Muscle of back (tissue), 11 donors: ENCODE measurements around the gene ZNF30. TPM values are rescaled to one million over a fixed set of nuclear protein-coding genes. Genes with fewer than 3 reads are reported as not detected.
"Not testable (repeated sequence)": the region's sequence is repeated elsewhere in the genome, so short reads cannot be mapped to it uniquely, and the experiment has no call there.

Experiments
- DNase-seq, 3 donors: peaks; one replicate each; pipeline versions ENCODE4 v3.0.0 to v3.0.0-alpha.2; 2013
- polyA plus RNA-seq, 10 donors: library from polyadenylated mRNA; unstranded; fragments of 120-200 nt; gene quantifications; one replicate each; pipeline ENCODE4 v1.2.1, GENCODE V29; 2013; ENCODE audit not compliant: insufficient read length in 10 of 10

Gene ZNF30
- polyA plus RNA-seq, 10 donors, result 2.7 to 5.7 (median 4.2) TPM

- peak; percentile 22 to 81 (median 72) for DNase-seq
Measured at GRCh38 chr19:34985249-34986022, 58.7 kb downstream of the ZNF30 start.

- no peak for DNase-seq
Measured at GRCh38 chr19:34988119-34988518, 61.4 kb downstream of the ZNF30 start.

GRCh38 chr19:34989298-34989697 is 62.6 kb downstream of the ZNF30 start:
- DNase-seq, result no peak

- DNase-seq, result no peak
Measured at GRCh38 chr19:34990578-34991192, 64.0 kb downstream of the ZNF30 start.

- DNase-seq, result no peak
Measured at GRCh38 chr19:34991542-34992333, 65.0 kb downstream of the ZNF30 start.

GRCh38 chr19:34992582-34992981 is 65.9 kb downstream of the ZNF30 start:
- not testable (repeated sequence) for DNase-seq

- no peak for DNase-seq
Measured at GRCh38 chr19:34994286-34994642, 67.6 kb downstream of the ZNF30 start.

Other genes starting within 250 kb of the ZNF30 start
- gene SCGB2B2, start 249.7 kb upstream of the ZNF30 start, polyA plus RNA-seq, result 1 to 10 TPM in 1 of 10 donors, under 1 TPM in 9; 0.07 to 1.2 (median 0.38) TPM
- gene ZNF302, start 249.2 kb upstream of the ZNF30 start, polyA plus RNA-seq, result 10 to 100 TPM; 42.3 to 71.8 (median 53.2) TPM
- gene ZNF181, start 192.7 kb upstream of the ZNF30 start, polyA plus RNA-seq, result 10 to 100 TPM; 12.4 to 16.7 (median 14.9) TPM
- 1 to 10 TPM; 5.0 to 8.5 (median 5.9) TPM for gene ZNF599, start 153.7 kb upstream of the ZNF30 start, polyA plus RNA-seq
- 1 to 10 TPM; 1.9 to 4.9 (median 3.0) TPM for gene ZNF792, start 37.3 kb downstream of the ZNF30 start, polyA plus RNA-seq
- 10 to 100 TPM; 33.1 to 46.6 (median 37.1) TPM for gene GRAMD1A, start 73.4 kb downstream of the ZNF30 start, polyA plus RNA-seq
- gene SCN1B, start 103.6 kb downstream of the ZNF30 start, polyA plus RNA-seq, result 1 to 10 TPM; 1.9 to 7.8 (median 4.5) TPM
- gene HPN, start 114.8 kb downstream of the ZNF30 start, polyA plus RNA-seq, result under 1 TPM in 8 of 10 donors, not detected in 2; 0.09 to 0.91 (median 0.41) TPM
- gene FXYD3, start 188.9 kb downstream of the ZNF30 start, polyA plus RNA-seq, result 10 to 100 TPM in 2 of 10 donors, 1 to 10 TPM in 1, under 1 TPM in 3, not detected in 4; 0.34 to 12.8 (median 0.80) TPM
- gene LGI4, start 208.2 kb downstream of the ZNF30 start, polyA plus RNA-seq, result 10 to 100 TPM in 8 of 10 donors, 1 to 10 TPM in 2; 9.1 to 15.8 (median 11.1) TPM
- gene FXYD1, start 211.9 kb downstream of the ZNF30 start, polyA plus RNA-seq, result 100 to 1,000 TPM; 138 to 257 (median 215) TPM
- 1 to 10 TPM in 4 of 10 donors, under 1 TPM in 6; 0.42 to 2.4 (median 0.89) TPM for gene FXYD7, start 216.4 kb downstream of the ZNF30 start, polyA plus RNA-seq
- 10 to 100 TPM; 16.8 to 41.1 (median 22.9) TPM for gene FXYD5, start 227.8 kb downstream of the ZNF30 start, polyA plus RNA-seq